ENCODE results near the gene AFG3L2. TPM values are rescaled to one million over a fixed set of nuclear protein-coding genes. Genes with fewer than 3 reads are reported as not detected.

The AFG3L2 gene
- total RNA-seq, 1 donor from 2014 or later = 66.8 TPM

DNA sequence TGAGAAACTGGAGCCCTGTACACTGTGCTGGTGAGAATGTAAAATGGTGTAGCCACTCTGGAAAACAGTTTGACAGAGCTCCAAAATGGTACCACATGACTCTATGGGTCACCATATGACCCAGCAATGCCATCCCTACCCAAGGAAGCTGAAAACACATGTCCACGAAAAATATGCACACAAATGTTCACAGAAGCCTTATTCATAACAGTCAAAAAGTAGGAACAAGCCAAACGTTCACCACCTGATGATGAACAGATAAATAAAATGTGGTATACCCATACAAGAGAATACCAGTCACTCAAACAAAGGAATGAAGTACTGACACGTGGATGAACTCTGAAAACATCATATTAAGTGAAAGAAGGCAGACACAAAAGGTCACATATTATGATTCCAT is 4.6 kb downstream of the AFG3L2 start:
- no peak for DNase-seq (ENCODE audit: low spot score)
- H3K36me3 Mint-ChIP-seq (ENCODE audit: low read depth) = peaks cover 26% of the 10 kb centered on the region
- no peaks in the 10 kb centered on the region for H3K9me3 Mint-ChIP-seq
- H3K27me3 Mint-ChIP-seq (ENCODE audit: insufficient read depth) = no peaks in the 10 kb centered on the region
- H3K27ac Mint-ChIP-seq = no peak overlapping the region
- no peak overlapping the region for H3K4me3 Mint-ChIP-seq
- intact Hi-C loops (cut with micrococcal nuclease) = no loop called here
- peaks cover 36% of the 10 kb centered on the region for H3K4me1 Mint-ChIP-seq (ENCODE audit: low read depth)

DNA sequence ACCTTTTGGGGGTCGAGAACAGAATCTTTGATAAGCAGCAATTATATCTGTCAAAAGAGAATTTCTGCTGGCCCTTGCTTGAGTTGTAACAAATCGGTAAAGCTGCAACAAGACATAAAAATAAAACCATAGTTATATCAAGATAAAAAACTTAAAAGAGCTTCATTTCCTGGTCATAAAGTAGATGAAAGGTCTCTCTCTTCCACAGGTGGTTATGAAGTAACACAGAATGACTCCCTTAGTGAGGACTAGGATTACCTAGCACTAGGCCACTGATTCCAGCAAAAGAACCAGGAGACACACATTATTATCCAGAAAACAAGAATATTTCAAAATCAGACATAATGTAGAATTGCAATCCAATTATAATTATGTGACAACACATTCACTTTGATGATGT is 5.4 kb downstream of the AFG3L2 start:
- Mint-ChIP-seq H3K27ac (no peak overlapping the region), H3K27me3 (ENCODE audit: insufficient read depth) (no peaks in the 10 kb centered on the region), H3K4me1 (ENCODE audit: low read depth) (peaks cover 36% of the 10 kb centered on the region), H3K36me3 (ENCODE audit: low read depth) (peaks cover 32% of the 10 kb centered on the region), H3K9me3 (no peaks in the 10 kb centered on the region), H3K4me3 (no peak overlapping the region)
- DNase-seq (ENCODE audit: low spot score) = no peak
- intact Hi-C loops (cut with micrococcal nuclease) = no loop called here

DNA sequence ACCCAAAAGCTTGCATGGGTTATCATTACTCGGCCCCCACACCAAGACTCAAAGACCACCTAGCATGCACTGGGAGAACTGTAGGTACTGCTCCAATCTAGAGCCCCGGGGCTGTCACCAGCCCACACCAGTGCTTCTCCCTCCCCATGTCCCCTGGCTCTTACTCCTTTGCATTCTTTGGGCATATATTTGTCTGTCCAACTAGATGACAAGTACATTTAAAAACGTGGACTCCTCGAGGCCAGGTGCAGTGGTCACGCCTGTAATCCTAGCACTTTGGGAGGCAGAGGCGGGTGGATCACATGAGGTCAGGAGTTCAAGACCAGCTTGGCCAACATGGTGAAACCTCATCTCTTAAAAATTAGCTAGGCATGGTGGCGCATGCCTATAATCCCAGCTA is 7.8 kb downstream of the AFG3L2 start:
- Mint-ChIP-seq H3K27me3 (ENCODE audit: insufficient read depth) (no peaks in the 10 kb centered on the region), H3K4me1 (ENCODE audit: low read depth) (peaks cover 27% of the 10 kb centered on the region), H3K27ac (no peak overlapping the region), H3K36me3 (ENCODE audit: low read depth) (peaks cover 36% of the 10 kb centered on the region), H3K9me3 (no peaks in the 10 kb centered on the region), H3K4me3 (no peak overlapping the region)
- intact Hi-C loops (cut with micrococcal nuclease) = no loop called here
- DNase-seq (ENCODE audit: low spot score) = no peak

DNA sequence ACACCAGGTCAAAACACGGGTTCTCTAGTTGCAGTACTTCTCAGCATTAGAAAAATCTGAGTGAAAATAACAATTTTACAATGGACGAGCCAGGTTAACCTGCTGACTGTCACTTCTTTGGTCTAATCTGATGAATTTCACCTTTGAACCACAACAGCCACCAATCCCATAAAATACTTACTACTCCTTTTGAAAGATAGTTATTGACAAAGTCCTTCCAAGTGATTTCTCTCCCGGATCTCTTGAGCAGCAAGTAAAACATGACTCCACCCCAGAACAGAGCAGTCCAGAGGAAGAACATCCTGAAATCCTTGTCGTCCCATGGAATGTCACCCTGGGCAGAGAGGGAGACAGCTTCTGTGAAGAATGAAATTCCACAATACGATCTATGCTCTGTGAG is 10.2 kb downstream of the AFG3L2 start:
- H3K36me3 Mint-ChIP-seq (ENCODE audit: low read depth) = peaks cover 43% of the 10 kb centered on the region
- DNase-seq (ENCODE audit: low spot score) = no peak
- H3K9me3 Mint-ChIP-seq = no peaks in the 10 kb centered on the region
- H3K27me3 Mint-ChIP-seq (ENCODE audit: insufficient read depth) = no peaks in the 10 kb centered on the region
- H3K4me3 Mint-ChIP-seq = no peak overlapping the region
- intact Hi-C loops (cut with micrococcal nuclease) = no loop called here
- no peak overlapping the region for H3K27ac Mint-ChIP-seq
- peaks cover 11% of the 10 kb centered on the region for H3K4me1 Mint-ChIP-seq (ENCODE audit: low read depth)

DNA sequence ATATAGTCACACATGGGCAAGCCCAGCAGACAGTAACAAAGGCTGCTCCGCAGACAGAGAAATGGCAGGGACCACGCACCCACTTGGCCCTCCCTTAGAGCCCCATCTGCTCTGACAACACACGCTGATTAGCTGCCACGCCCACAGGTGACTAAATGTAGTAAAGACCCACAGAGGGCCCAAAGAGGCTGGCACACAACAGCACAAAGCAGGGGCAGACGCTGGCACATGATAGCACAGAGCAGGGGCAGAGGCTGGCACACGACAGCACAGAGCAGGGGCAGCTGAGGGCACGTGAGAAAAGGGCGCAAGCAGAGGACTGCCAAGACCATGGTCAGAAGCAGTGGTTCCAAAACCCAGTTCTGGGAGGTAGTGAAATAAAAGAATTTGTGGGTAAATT is 10.6 kb downstream of the AFG3L2 start:
- Mint-ChIP-seq H3K27me3 (ENCODE audit: insufficient read depth) (no peaks in the 10 kb centered on the region), H3K4me3 (no peak overlapping the region), H3K9me3 (no peaks in the 10 kb centered on the region), H3K4me1 (ENCODE audit: low read depth) (peaks cover 8% of the 10 kb centered on the region), H3K36me3 (ENCODE audit: low read depth) (peaks cover 43% of the 10 kb centered on the region), H3K27ac (no peak overlapping the region)
- intact Hi-C loops (cut with micrococcal nuclease) = no loop called here
- no peak for DNase-seq (ENCODE audit: low spot score)

DNA sequence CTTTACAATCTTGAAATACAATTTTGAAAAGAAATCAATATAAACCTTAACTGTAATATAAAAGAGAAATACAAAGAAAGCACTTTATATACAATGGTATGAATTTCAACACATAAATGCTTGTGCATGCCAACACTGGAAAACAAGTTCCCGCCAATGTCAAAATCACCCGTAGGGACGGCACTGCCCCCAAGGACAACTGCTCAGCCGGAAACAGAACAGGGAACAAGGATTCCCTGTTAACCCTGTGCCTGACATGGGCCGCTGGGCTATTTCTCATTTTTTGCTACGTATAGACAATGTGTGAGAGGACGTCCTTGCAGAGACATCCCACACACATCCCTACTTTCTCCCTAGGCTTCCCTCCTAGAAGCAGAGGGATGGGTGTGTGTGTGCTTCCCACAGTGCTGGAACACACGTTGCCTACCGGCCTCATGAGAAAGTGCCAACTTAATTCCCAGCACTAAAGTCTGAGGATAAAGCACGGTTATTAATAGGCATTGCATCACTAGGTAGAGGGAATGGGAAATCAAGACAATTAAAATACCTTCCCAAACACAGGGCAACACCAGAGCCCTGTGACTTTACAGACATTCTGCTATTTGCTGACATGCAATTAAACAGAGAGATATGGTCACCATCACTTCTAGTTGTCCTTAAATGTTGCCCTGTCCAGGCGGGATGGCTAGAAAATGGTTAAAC is 14.4 kb downstream of the AFG3L2 start:
- intact Hi-C loops (cut with micrococcal nuclease) = no loop called here
- no peak for DNase-seq (ENCODE audit: low spot score)
- H3K36me3 Mint-ChIP-seq (ENCODE audit: low read depth) = peaks cover 48% of the 10 kb centered on the region
- no peak overlapping the region for H3K27ac Mint-ChIP-seq
- H3K9me3 Mint-ChIP-seq = no peaks in the 10 kb centered on the region
- no peak overlapping the region for H3K4me3 Mint-ChIP-seq
- peaks cover 6% of the 10 kb centered on the region for H3K4me1 Mint-ChIP-seq (ENCODE audit: low read depth)
- H3K27me3 Mint-ChIP-seq (ENCODE audit: insufficient read depth) = no peaks in the 10 kb centered on the region

DNA sequence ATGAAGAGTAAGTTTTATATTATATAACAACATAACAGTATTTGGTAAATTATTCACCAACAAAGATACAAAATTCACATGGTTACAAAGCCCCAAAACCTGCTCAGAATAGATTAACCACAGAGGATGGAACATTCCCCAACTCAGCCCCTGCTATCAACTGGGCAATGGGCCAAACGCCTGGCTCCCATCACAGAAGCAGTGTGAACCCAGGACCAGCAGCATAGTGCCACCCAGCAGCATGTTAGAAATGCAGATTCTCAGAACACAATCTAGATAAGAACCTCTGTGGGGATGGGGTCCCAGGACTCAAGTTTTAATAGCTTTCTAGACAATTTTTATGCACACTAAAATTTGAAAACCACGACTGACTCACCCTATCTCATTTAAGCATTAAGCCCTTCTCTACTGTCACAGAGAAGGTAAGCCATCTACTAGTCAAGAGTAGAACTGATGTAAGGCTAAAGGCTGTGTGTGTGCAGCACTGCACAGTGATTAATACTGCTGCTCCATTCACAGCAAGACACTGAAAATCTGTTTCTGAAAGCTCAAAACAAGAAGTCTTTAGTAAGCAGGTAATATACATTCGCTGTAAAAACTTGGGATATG is 15.2 kb downstream of the AFG3L2 start:
- Mint-ChIP-seq H3K4me3 (no peak overlapping the region), H3K4me1 (ENCODE audit: low read depth) (peaks cover 6% of the 10 kb centered on the region), H3K36me3 (ENCODE audit: low read depth) (peaks cover 44% of the 10 kb centered on the region), H3K27me3 (ENCODE audit: insufficient read depth) (no peaks in the 10 kb centered on the region), H3K9me3 (no peaks in the 10 kb centered on the region), H3K27ac (no peak overlapping the region)
- DNase-seq (ENCODE audit: low spot score) = no peak
- intact Hi-C loops (cut with micrococcal nuclease) = no loop called here

DNA sequence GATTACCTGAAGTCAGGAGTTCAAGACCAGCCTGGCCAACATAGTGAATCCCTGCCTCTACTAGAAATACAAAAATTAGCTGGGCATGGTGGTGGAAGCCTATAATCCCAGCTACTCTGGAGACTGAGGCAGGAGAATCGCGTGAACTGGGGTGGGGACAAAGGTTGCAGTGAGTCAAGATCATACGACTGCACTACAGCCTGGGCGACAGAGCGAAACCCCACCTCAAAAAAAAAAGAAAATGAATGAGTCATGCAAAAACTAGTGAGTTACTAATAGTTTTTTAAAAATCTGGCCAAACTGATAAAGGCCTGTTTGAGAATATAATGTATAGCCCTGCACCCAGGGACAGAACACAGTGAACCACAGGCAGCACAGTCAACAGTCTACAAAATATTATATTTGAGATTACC is 17.5 kb downstream of the AFG3L2 start:
- intact Hi-C loops (cut with micrococcal nuclease) = no loop called here
- Mint-ChIP-seq H3K27me3 (ENCODE audit: insufficient read depth) (no peaks in the 10 kb centered on the region), H3K4me1 (ENCODE audit: low read depth) (peaks cover 6% of the 10 kb centered on the region), H3K4me3 (no peak overlapping the region), H3K27ac (no peak overlapping the region), H3K9me3 (no peaks in the 10 kb centered on the region), H3K36me3 (ENCODE audit: low read depth) (peaks cover 39% of the 10 kb centered on the region)
- DNase-seq (ENCODE audit: low spot score) = no peak

DNA sequence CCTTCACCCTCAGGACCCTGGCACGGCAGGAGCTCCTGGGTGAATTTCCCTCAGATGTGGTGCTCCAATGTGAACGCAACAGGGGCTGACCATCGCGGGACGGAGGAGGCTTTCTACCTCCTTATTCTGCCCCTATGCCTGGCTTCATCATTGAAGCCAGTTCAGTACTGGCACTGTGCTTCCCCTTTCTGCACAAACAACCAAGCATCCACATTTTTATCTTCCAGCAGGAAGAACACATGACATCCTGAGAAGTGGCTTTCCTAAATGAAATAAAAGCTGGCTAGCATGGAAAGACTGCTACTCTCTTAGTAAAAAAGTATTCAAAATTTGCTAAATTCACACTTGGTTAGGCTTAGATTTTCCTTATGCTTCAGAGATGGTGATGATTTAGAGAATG is 24.8 kb downstream of the AFG3L2 start:
- Mint-ChIP-seq H3K4me3 (no peak overlapping the region), H3K36me3 (ENCODE audit: low read depth) (peaks cover 36% of the 10 kb centered on the region), H3K27ac (no peak overlapping the region), H3K4me1 (ENCODE audit: low read depth) (no peaks in the 10 kb centered on the region), H3K27me3 (ENCODE audit: insufficient read depth) (no peaks in the 10 kb centered on the region), H3K9me3 (no peaks in the 10 kb centered on the region)
- intact Hi-C loops (cut with micrococcal nuclease) = no loop called here
- DNase-seq (ENCODE audit: low spot score) = no peak

DNA sequence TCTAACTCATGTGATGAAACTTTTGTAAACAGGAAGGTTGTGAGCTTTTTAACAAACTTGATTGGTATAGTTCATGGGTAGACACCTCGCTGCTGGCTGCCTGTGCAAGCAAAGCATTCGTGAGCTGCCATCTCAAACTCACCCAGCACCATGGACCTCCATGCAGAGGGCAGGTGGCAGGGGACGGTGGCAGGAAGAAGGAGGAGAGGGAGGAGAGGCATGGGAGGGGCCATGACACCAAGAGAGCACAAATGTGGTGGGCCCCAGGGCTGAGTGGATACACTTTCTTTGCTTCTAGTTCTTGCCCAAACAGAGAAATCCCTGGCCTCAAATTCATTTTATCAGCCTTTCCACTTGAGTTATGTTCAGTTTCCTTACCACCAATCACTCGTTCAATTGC is 29.1 kb downstream of the AFG3L2 start:
- intact Hi-C loops (cut with micrococcal nuclease) = no loop called here
- Mint-ChIP-seq H3K4me3 (no peak overlapping the region), H3K36me3 (ENCODE audit: low read depth) (peaks cover 44% of the 10 kb centered on the region), H3K9me3 (no peaks in the 10 kb centered on the region), H3K27ac (no peak overlapping the region), H3K4me1 (ENCODE audit: low read depth) (no peaks in the 10 kb centered on the region), H3K27me3 (ENCODE audit: insufficient read depth) (no peaks in the 10 kb centered on the region)
- DNase-seq (ENCODE audit: low spot score) = no peak

DNA sequence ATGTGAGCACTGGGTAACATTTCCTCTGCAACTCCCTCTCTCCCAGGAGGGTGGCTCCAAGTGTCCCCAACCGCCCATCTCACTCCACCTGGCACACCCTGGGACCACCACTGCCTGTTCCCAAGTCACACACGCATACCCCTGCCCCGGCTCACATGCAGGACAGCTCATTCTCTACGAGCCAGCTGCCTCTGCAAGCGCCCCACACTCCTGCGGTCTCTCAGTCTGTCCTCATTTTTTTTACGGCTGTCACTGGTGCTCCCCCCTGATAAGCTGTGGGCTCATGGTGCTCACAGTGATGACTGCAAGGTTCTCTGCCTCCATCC is 30.8 kb downstream of the AFG3L2 start:
- Mint-ChIP-seq H3K27me3 (ENCODE audit: insufficient read depth) (no peaks in the 10 kb centered on the region), H3K4me3 (no peak overlapping the region), H3K27ac (no peak overlapping the region), H3K4me1 (ENCODE audit: low read depth) (no peaks in the 10 kb centered on the region), H3K36me3 (ENCODE audit: low read depth) (peaks cover 53% of the 10 kb centered on the region), H3K9me3 (no peaks in the 10 kb centered on the region)
- DNase-seq (ENCODE audit: low spot score) = no peak
- intact Hi-C loops (cut with micrococcal nuclease) = no loop called here

DNA sequence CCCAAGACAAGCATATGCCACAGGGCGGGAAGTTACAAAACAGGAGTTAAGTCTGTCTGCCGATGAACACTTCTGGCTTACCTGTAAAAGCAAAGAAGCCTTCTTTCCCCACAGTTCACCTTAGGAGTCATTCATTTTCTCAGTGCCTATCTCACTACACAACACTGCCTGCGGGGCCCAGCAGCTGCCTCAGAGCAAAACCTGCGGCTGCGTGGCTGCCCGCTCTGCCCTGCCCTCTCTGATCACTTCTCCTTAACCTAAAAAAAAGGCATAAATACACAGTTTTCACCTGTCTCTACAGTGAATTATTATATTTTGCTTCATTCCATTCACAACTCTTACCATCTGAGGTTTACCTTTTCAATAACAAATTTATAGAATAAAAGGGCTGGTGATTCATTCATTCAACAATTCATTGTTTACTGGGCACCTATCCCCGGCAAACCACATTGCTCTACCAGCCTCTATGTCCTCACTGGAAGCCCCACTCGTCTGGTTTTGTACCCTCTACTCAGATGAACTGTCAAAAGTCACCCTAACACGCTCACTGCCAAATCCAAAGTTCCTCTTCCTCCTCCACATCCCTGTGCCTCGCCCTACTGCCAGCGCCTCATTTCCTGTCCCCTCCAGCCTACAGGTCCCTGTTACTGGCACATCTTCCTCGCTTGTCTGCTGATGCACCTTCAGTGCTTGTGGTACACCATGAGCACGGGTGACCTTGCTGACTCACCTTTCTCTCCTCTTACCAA is 31.4 kb downstream of the AFG3L2 start:
- H3K36me3 Mint-ChIP-seq (ENCODE audit: low read depth) = peaks cover 49% of the 10 kb centered on the region
- H3K27ac Mint-ChIP-seq = no peak overlapping the region
- H3K4me1 Mint-ChIP-seq (ENCODE audit: low read depth) = no peaks in the 10 kb centered on the region

DNA sequence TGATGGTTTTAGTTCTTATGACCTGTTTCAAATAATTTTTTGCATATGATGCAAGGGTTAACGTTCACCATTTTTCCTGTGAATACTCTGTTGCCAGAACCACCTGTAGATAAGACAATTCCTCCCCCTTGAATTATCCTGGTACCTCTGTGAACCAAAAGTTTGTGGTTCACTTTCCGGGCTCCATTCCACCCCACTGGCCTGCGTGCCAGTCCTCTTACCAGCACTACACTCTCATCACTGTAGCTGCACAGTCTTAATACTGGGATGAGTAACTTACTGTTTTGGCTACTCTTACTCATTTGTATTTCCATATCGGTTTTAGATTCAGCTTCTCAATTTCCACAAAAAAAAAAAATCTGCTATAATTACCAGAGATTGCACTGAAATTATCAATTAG is 34.4 kb downstream of the AFG3L2 start:
- intact Hi-C loops (cut with micrococcal nuclease) = no loop called here
- Mint-ChIP-seq H3K4me3 (no peak overlapping the region), H3K9me3 (no peaks in the 10 kb centered on the region), H3K4me1 (ENCODE audit: low read depth) (no peaks in the 10 kb centered on the region), H3K27ac (no peak overlapping the region), H3K27me3 (ENCODE audit: insufficient read depth) (no peaks in the 10 kb centered on the region), H3K36me3 (ENCODE audit: low read depth) (peaks cover 45% of the 10 kb centered on the region)
- DNase-seq (ENCODE audit: low spot score) = no peak

More for the DNA sequence above, 31.4 kb downstream of the AFG3L2 start:
- H3K9me3 Mint-ChIP-seq = no peaks in the 10 kb centered on the region
- no peak overlapping the region for H3K4me3 Mint-ChIP-seq
- no peak for DNase-seq (ENCODE audit: low spot score)
- H3K27me3 Mint-ChIP-seq (ENCODE audit: insufficient read depth) = no peaks in the 10 kb centered on the region
- intact Hi-C loops (cut with micrococcal nuclease) = no loop called here
